Spleen (tissue), 11 donors: Measurements from ENCODE around the gene SDK1. TPM values are rescaled to one million over a fixed set of nuclear protein-coding genes. Genes with fewer than 3 reads are reported as not detected.

ENCODE experiments used
- DNase-seq: peaks from one replicate; pipeline ENCODE4 v3.0.0-alpha.2; 2020
- H3K27ac ChIP-seq, 8 donors: fragments of 200-600 bp; sonication (generic) in 7 of 8; 1 replicate in 4 of 8; 2 replicates in 4 of 8; pipeline versions ENCODE4 v1.5.0 to v1.8.0; 2016 to 2021; ENCODE audit warnings: inconsistent platforms in 4 of 8, mild to moderate bottlenecking in 4 of 8, moderate library complexity in 1 of 8
- H3K27me3 ChIP-seq, 7 donors: fragments of 200-600 bp; sonication (generic) in 6 of 7; replicated peaks in 1 of 7; 1 replicate in 4 of 7; 2 replicates in 3 of 7; pipeline versions ENCODE4 v1.5.0 to v1.8.0; 2016 to 2021; ENCODE audit warnings: inconsistent platforms in 3 of 7, mild to moderate bottlenecking in 1 of 7
- H3K36me3 ChIP-seq, 6 donors: fragments of 200-600 bp; sonication (generic) in 5 of 6; 1 replicate in 4 of 6; 2 replicates in 2 of 6; pipeline versions ENCODE4 v1.5.0 to v1.8.0; 2016 to 2021; ENCODE audit warnings: inconsistent platforms in 2 of 6
- H3K4me1 ChIP-seq, 6 donors: fragments of 200-600 bp; sonication (generic) in 5 of 6; 1 replicate in 3 of 6; 2 replicates in 3 of 6; pipeline versions ENCODE4 v1.5.0 to v1.8.0; 2016 to 2021; ENCODE audit warnings: inconsistent platforms in 3 of 6
- H3K4me3 ChIP-seq, 8 donors: fragments of 200-600 bp; sonication (generic) in 7 of 8; 1 replicate in 4 of 8; 2 replicates in 4 of 8; pipeline versions ENCODE4 v1.5.0 to v1.8.0; 2016 to 2021; ENCODE audit warnings: inconsistent platforms in 4 of 8, mild to moderate bottlenecking in 4 of 8, moderate library complexity in 2 of 8
- H3K9me3 ChIP-seq, 8 donors: fragments of 200-600 bp; sonication (generic) in 7 of 8; 1 replicate in 4 of 8; 2 replicates in 4 of 8; pipeline versions ENCODE4 v1.5.0 to v1.8.0; 2016 to 2021; ENCODE audit warnings: inconsistent platforms in 4 of 8
- CTCF ChIP-seq, 11 experiments: fragments of 200-600 bp in 7 of 11; fragments of 450-650 bp in 4 of 11; sonication (generic) in 4 of 11; IDR thresholded peaks in 8 of 11; conservative IDR thresholded peaks in 3 of 11; 1 replicate in 7 of 11; 2 replicates in 4 of 11; pipeline versions ENCODE4 v1.4.0 to v1.8.0; 2016 to 2021; ENCODE audit warnings: antibody characterized with exemption in 11 of 11, inconsistent platforms in 4 of 11, mild to moderate bottlenecking in 1 of 11
- POLR2A ChIP-seq, 3 donors: fragments of 450-650 bp; IDR thresholded peaks; one replicate each; pipeline ENCODE4 v1.5.1; 2017; ENCODE audit warnings: antibody characterized with exemption in 3 of 3, mild to moderate bottlenecking in 1 of 3
- POLR2AphosphoS5 ChIP-seq, 3 donors: sonication (generic); formaldehyde crosslinking; IDR thresholded peaks; one replicate each; pipeline ENCODE4 v1.5.1; 2017; ENCODE audit warnings: antibody characterized with exemption in 3 of 3
- WGBS, 5 donors: extraction: QIAGEN DNeasy Blood & Tissue Kit in 3 of 5; methylation state at CpG; one replicate each; pipeline versions ENCODE4 v1.1.5 to v1.1.7; 2013 to 2018; 5-methylcytosine and 5-hydroxymethylcytosine counted together
- intact Hi-C: fragments of 100-400 bp; cut with DNase I; formaldehyde crosslinking; loops from one replicate; pipeline ENCODE4 v1.15.0; 2023; ENCODE audit warnings: low total_unique reads
- polyA plus RNA-seq, 3 donors: library from polyadenylated mRNA; stranded (reverse); fragments of 200-250 nt; gene quantifications; one replicate each; pipeline ENCODE4 v1.2.1, GENCODE V29; 2013
- total RNA-seq, 7 donors: library from RNA; depleted of rRNA in 3 of 7; stranded (reverse); fragments of >200 nt in 3 of 7; fragmentation: NEBNext Ultra II Directional in 4 of 7; extraction: Animal tissue kit (Norgen Biotek cat#: 25700) in 4 of 7; gene quantifications; one replicate each; pipeline versions ENCODE4 v1.1.0 to v1.2.1, GENCODE V29; 2016 to 2021
- donor health status: healthy with polysubstance abuse.
- donor health status: DM: no; HTN: no; CAD: no; lungs with moderate emphysema.
- donor health status: DM: no; HTN: no; CAD: no.
- donor health status: Bipolar disorder and iron deficiency.
- donor health status: healthy.
- donor health status: DM: no; HTN: no; CAD: no.
- donor health status: DM: yes; HTN: yes; CAD: no.

The SDK1 gene
- total and polyA plus RNA-seq, 10 donors = 3.2 to 54.1 (median 35.1) TPM

- DNase-seq = no peak
- intact Hi-C loops = no loop called here
- Histone ChIP-seq H3K27ac (peak overlapping the region in 6 of 8 donors; percentile 6 to 87 (median 80)), H3K36me3 (no peaks in the 10 kb centered on the region), H3K9me3 (no peaks in the 10 kb centered on the region), H3K4me1 (peaks cover 0 to 41% (median 17%) of the 10 kb centered on the region in 6 donors), H3K4me3 (no peak overlapping the region), H3K27me3 (no peaks in the 10 kb centered on the region)
- TF ChIP-seq POLR2A (IDR thresholded peaks at IDR 0.05) (no peak), POLR2AphosphoS5 (IDR thresholded peaks at IDR 0.05) (no peak), CTCF (IDR thresholded peaks at IDR 0.05 in 8 of 11, conservative IDR thresholded peaks at IDR 0.05 in 3 of 11) (no peak)
These were observed 766.4 kb downstream of the SDK1 start for GRCh38 chr7:4067476-4067760.

- intact Hi-C loops = no loop called here
- 44 to 67% (median 56%) methylated on average over 4 of the region's 4 CpGs for WGBS, 5 donors
- Histone ChIP-seq H3K27me3 (no peaks in the 10 kb centered on the region), H3K4me3 (no peak overlapping the region), H3K36me3 (no peaks in the 10 kb centered on the region), H3K27ac (peak overlapping the region; percentile 0 to 87 (median 76)), H3K9me3 (no peaks in the 10 kb centered on the region), H3K4me1 (peaks cover 0 to 41% (median 17%) of the 10 kb centered on the region in 6 donors)
- no peak for DNase-seq
- TF ChIP-seq POLR2A (IDR thresholded peaks at IDR 0.05) (no peak), POLR2AphosphoS5 (IDR thresholded peaks at IDR 0.05) (peak in 2 of 3 donors; percentile 54 to 75)
These were observed 766.8 kb downstream of the SDK1 start for GRCh38 chr7:4067874-4068273.

GRCh38 chr7:4068286-4068685 is 767.2 kb downstream of the SDK1 start:
- no peak for DNase-seq
- TF ChIP-seq CTCF (IDR thresholded peaks at IDR 0.05 in 8 of 11, conservative IDR thresholded peaks at IDR 0.05 in 3 of 11) = no peak
- H3K27me3 ChIP-seq = no peaks in the 10 kb centered on the region
- no peaks in the 10 kb centered on the region for H3K36me3 ChIP-seq
- WGBS, 5 donors = 89 to 93% (median 91%) methylated on average over 7 of the region's 7 CpGs
- H3K27ac ChIP-seq = peak overlapping the region; percentile 0 to 87 (median 76)
- no peak overlapping the region for H3K4me3 ChIP-seq
- intact Hi-C loops = no loop called here
- no peaks in the 10 kb centered on the region for H3K9me3 ChIP-seq
- peaks cover 0 to 41% (median 17%) of the 10 kb centered on the region in 6 donors for H3K4me1 ChIP-seq

- H3K27me3 ChIP-seq = no peaks in the 10 kb centered on the region
- DNase-seq = no peak
- 67 to 86% (median 77%) methylated on average over 19 to 23 of the region's 23 CpGs for WGBS, 5 donors
- H3K9me3 ChIP-seq = no peaks in the 10 kb centered on the region
- intact Hi-C loops = no loop called here
- H3K4me1 ChIP-seq = peaks cover 0 to 40% (median 17%) of the 10 kb centered on the region in 6 donors
- H3K4me3 ChIP-seq = no peak overlapping the region
- H3K36me3 ChIP-seq = no peaks in the 10 kb centered on the region
- no peak for TF ChIP-seq POLR2A (IDR thresholded peaks at IDR 0.05)
- no peak for TF ChIP-seq CTCF (IDR thresholded peaks at IDR 0.05 in 8 of 11, conservative IDR thresholded peaks at IDR 0.05 in 3 of 11)
- peak in 2 of 3 donors; percentile 18 to 51 for TF ChIP-seq POLR2AphosphoS5 (IDR thresholded peaks at IDR 0.05)
- peak overlapping the region; percentile 60 to 87 (median 76) for H3K27ac ChIP-seq
These were observed 768.4 kb downstream of the SDK1 start for GRCh38 chr7:4069268-4070095.
